HL-60 (cell line): ENCODE results near the gene SLC23A2.

Source experiments
- DNase-seq, 2 experiments: peaks; one replicate each; pipeline ENCODE4 v3.0.0-alpha.2; 2010 to 2020; ENCODE audit warnings: low read depth in 1 of 2, low spot score in 1 of 2
- H3K27ac ChIP-seq: fragments of 250-450 bp; sonication (Bioruptor Pico); replicated peaks from 2 replicates; pipeline ENCODE4 v1.5.1; 2020; ENCODE audit warnings: mild to moderate bottlenecking, moderate library complexity
- H3K27me3 ChIP-seq: fragments of 250-450 bp; sonication (Bioruptor Pico); 2 replicates; pipeline ENCODE4 v1.5.1; 2021; ENCODE audit warnings: mild to moderate bottlenecking, moderate library complexity; ENCODE audit not compliant: insufficient read depth, poor library complexity, severe bottlenecking
- H3K4me3 ChIP-seq: replicated peaks from 2 replicates; pipeline ENCODE4 v1.5.1; 2011; ENCODE audit warnings: mild to moderate bottlenecking, control low read depth, low read length; ENCODE audit not compliant: insufficient read depth
- GABPA ChIP-seq: IDR thresholded peaks from 2 replicates; pipeline ENCODE4 v1.6.1; 2012; ENCODE audit warnings: low read depth
- POLR2AphosphoS5 ChIP-seq: IDR thresholded peaks from 2 replicates; pipeline ENCODE4 v1.6.1; 2012; ENCODE audit warnings: low read depth
- REST ChIP-seq: IDR thresholded peaks from 2 replicates; pipeline ENCODE4 v1.6.1; 2012; ENCODE audit warnings: low read depth; ENCODE audit not compliant: insufficient replicate concordance
- SPI1 ChIP-seq: IDR thresholded peaks from 2 replicates; pipeline ENCODE4 v1.6.1; 2012; ENCODE audit warnings: low read depth, mild to moderate bottlenecking, borderline replicate concordance
- TF ChIP-seq, protein P1 (sequence below): IDR thresholded peaks from one replicate; pipeline ENCODE4 v1.5.1; 2011; ENCODE audit warnings: low read length, control low read depth, inconsistent platforms; ENCODE audit not compliant: insufficient read depth

SLC23A2 gene

GRCh38 chr20:4854561-4854901 lies 146.8 kb downstream of the SLC23A2 start:
- DNase-seq, result no peak
- Histone ChIP-seq H3K4me3 (no peak overlapping the region), H3K27ac (no peak overlapping the region), H3K27me3 (no peaks in the 10 kb centered on the region)
- TF ChIP-seq POLR2AphosphoS5, result no peak
- no peak for TF ChIP-seq GABPA
- TF ChIP-seq REST, result no peak
- no peak for TF ChIP-seq SPI1
- TF ChIP-seq, protein P1, sequence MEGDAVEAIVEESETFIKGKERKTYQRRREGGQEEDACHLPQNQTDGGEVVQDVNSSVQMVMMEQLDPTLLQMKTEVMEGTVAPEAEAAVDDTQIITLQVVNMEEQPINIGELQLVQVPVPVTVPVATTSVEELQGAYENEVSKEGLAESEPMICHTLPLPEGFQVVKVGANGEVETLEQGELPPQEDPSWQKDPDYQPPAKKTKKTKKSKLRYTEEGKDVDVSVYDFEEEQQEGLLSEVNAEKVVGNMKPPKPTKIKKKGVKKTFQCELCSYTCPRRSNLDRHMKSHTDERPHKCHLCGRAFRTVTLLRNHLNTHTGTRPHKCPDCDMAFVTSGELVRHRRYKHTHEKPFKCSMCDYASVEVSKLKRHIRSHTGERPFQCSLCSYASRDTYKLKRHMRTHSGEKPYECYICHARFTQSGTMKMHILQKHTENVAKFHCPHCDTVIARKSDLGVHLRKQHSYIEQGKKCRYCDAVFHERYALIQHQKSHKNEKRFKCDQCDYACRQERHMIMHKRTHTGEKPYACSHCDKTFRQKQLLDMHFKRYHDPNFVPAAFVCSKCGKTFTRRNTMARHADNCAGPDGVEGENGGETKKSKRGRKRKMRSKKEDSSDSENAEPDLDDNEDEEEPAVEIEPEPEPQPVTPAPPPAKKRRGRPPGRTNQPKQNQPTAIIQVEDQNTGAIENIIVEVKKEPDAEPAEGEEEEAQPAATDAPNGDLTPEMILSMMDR, result no peak

- H3K27me3 ChIP-seq, result no peaks in the 10 kb centered on the region
- no peak overlapping the region for H3K4me3 ChIP-seq
- TF ChIP-seq REST (no peak), GABPA (no peak), POLR2AphosphoS5 (no peak), SPI1 (no peak)
- TF ChIP-seq, protein P1, result no peak
- no peak for DNase-seq
- H3K27ac ChIP-seq, result no peak overlapping the region
These were observed 147.4 kb downstream of the SLC23A2 start for GRCh38 chr20:4853757-4854560.

GRCh38 chr20:4853004-4853403 lies 148.3 kb downstream of the SLC23A2 start:
- TF ChIP-seq SPI1, result no peak
- no peak for TF ChIP-seq REST
- no peak for TF ChIP-seq POLR2AphosphoS5
- TF ChIP-seq, protein P1, result no peak
- TF ChIP-seq GABPA, result no peak
- Histone ChIP-seq H3K27me3 (no peaks in the 10 kb centered on the region), H3K27ac (no peak overlapping the region)

More at GRCh38 chr20:4853004-4853403, 148.3 kb downstream of the SLC23A2 start:
- DNase-seq, result no peak
- H3K4me3 ChIP-seq, result no peak overlapping the region
